Natural killer cell (primary cell): Measurements from ENCODE around the gene HCK. TPM values are rescaled to one million over a fixed set of nuclear protein-coding genes. Genes with fewer than 3 reads are reported as not detected.

Experiments used
- ATAC-seq, 3 donors: fragments of 150-1000 bp in 2 of 3; fragments of 200-7000 bp in 1 of 3; cut with Tn5 transposase; 1 replicate in 1 of 3; 2 replicates in 2 of 3; pipeline ENCODE4 v1.10.0; 2021; ENCODE audit warnings: mild to moderate bottlenecking in 2 of 3, moderate library complexity in 2 of 3
- DNase-seq, 2 donors: peaks; one replicate each; pipeline versions ENCODE4 v3.0.0 to v3.0.0-alpha.2; 2013 to 2021; ENCODE audit warnings: mixed read lengths in 1 of 2
- H3K27ac ChIP-seq: one replicate; pipeline ENCODE4 v1.5.1; 2013; ENCODE audit warnings: mild to moderate bottlenecking, low read length
- H3K27me3 ChIP-seq: one replicate; pipeline ENCODE4 v1.6.1; 2013; ENCODE audit warnings: low read length; ENCODE audit not compliant: control insufficient read depth, insufficient read depth
- H3K36me3 ChIP-seq: one replicate; pipeline ENCODE4 v1.6.1; 2013; ENCODE audit warnings: low read length; ENCODE audit not compliant: control insufficient read depth, insufficient read depth
- H3K4me1 ChIP-seq: one replicate; pipeline ENCODE4 v1.6.1; 2013; ENCODE audit warnings: low read length; ENCODE audit not compliant: control insufficient read depth, insufficient read depth
- H3K4me3 ChIP-seq: one replicate; pipeline ENCODE4 v1.5.1; 2013; ENCODE audit warnings: low read length
- H3K9me3 ChIP-seq: one replicate; pipeline ENCODE4 v1.6.1; 2013; ENCODE audit warnings: low read length; ENCODE audit not compliant: control insufficient read depth, insufficient read depth
- H3K27ac Mint-ChIP-seq, 2 donors: one replicate each; pipeline ENCODE4 v1.8.0; 2022; ENCODE audit warnings: mild to moderate bottlenecking in 2 of 2, mixed read lengths in 2 of 2, moderate library complexity in 1 of 2
- H3K27me3 Mint-ChIP-seq, 2 donors: one replicate each; pipeline ENCODE4 v1.8.0; 2022; ENCODE audit warnings: low read depth in 2 of 2, mixed read lengths in 2 of 2
- H3K36me3 Mint-ChIP-seq: one replicate; pipeline ENCODE4 v1.8.0; 2022; ENCODE audit warnings: mixed read lengths
- H3K4me1 Mint-ChIP-seq, 2 donors: one replicate each; pipeline ENCODE4 v1.8.0; 2022; ENCODE audit warnings: mixed read lengths in 2 of 2
- H3K4me3 Mint-ChIP-seq: one replicate; pipeline ENCODE4 v1.8.0; 2022; ENCODE audit warnings: mild to moderate bottlenecking, moderate library complexity, mixed read lengths
- H3K9me3 Mint-ChIP-seq, 2 donors: one replicate each; pipeline ENCODE4 v1.8.0; 2022; ENCODE audit warnings: mixed read lengths in 2 of 2
- WGBS: methylation state at CpG from one replicate; pipeline ENCODE4 v1.1.7; 2013; ENCODE audit warnings: missing lambda C conversion rate; ENCODE audit not compliant: insufficient coverage; 5-methylcytosine and 5-hydroxymethylcytosine counted together
- intact Hi-C: fragments of 100-400 bp; cut with micrococcal nuclease; formaldehyde crosslinking; loops from one replicate; pipeline ENCODE4 v1.14.2; 2022
- total RNA-seq, 4 donors: library from RNA; stranded (reverse); fragments of 120-200 nt in 1 of 4; gene quantifications; one replicate each; pipeline versions ENCODE4 v1.2.3 to v1.2.4, GENCODE V29; 2013 to 2022
- TF ChIP-seq, protein P1 (sequence below): fragments of 200-600 bp; IDR thresholded peaks from one replicate; pipeline ENCODE4 v1.8.0; 2022; ENCODE audit warnings: antibody characterized with exemption

HCK gene
- total RNA-seq, 3 donors from 2014 or later (not counting 1 experiment from before 2014, with no cell fraction given), result 6.3 to 31.6 (median 12.4) TPM

DNA sequence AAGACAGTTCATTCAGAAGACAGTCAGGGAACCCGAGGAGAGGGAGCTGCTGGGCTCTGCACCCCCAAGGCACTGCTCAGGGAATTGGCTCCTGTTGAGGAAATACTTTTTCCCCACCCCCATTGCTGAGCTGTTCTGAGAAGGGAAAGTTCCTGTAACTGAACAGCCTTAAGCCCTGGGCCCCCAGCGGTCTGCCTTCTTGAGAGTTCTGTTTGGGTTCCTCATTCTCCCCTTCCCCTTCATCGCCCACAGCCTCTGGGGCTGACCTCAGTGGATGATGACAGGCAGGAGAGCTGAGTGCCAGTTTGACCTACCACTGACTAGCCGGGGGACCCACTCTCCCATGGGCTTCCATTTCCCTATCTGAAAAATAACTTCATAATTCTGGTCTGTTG is 10.7 kb downstream of the HCK start:
- WGBS, result 7% methylated on average over 4 of the region's 4 CpGs
- Mint-ChIP-seq H3K9me3 (no peaks in the 10 kb centered on the region), H3K27ac (no peak overlapping the region), H3K4me1 (no peaks in the 10 kb centered on the region), H3K27me3 (peaks cover 23 to 51% of the 10 kb centered on the region in 2 donors), H3K36me3 (no peaks in the 10 kb centered on the region), H3K4me3 (no peak overlapping the region)
- TF ChIP-seq, protein P1, sequence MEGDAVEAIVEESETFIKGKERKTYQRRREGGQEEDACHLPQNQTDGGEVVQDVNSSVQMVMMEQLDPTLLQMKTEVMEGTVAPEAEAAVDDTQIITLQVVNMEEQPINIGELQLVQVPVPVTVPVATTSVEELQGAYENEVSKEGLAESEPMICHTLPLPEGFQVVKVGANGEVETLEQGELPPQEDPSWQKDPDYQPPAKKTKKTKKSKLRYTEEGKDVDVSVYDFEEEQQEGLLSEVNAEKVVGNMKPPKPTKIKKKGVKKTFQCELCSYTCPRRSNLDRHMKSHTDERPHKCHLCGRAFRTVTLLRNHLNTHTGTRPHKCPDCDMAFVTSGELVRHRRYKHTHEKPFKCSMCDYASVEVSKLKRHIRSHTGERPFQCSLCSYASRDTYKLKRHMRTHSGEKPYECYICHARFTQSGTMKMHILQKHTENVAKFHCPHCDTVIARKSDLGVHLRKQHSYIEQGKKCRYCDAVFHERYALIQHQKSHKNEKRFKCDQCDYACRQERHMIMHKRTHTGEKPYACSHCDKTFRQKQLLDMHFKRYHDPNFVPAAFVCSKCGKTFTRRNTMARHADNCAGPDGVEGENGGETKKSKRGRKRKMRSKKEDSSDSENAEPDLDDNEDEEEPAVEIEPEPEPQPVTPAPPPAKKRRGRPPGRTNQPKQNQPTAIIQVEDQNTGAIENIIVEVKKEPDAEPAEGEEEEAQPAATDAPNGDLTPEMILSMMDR, result no peak
- Histone ChIP-seq H3K27me3 (no peaks in the 10 kb centered on the region), H3K36me3 (no peaks in the 10 kb centered on the region), H3K9me3 (no peaks in the 10 kb centered on the region), H3K4me1 (peaks cover 4% of the 10 kb centered on the region), H3K4me3 (no peak overlapping the region), H3K27ac (no peak overlapping the region)
- intact Hi-C loops, result no loop called here
- ATAC-seq (peak; percentile 20 to 73 (median 21)), DNase-seq (no peak)

DNA sequence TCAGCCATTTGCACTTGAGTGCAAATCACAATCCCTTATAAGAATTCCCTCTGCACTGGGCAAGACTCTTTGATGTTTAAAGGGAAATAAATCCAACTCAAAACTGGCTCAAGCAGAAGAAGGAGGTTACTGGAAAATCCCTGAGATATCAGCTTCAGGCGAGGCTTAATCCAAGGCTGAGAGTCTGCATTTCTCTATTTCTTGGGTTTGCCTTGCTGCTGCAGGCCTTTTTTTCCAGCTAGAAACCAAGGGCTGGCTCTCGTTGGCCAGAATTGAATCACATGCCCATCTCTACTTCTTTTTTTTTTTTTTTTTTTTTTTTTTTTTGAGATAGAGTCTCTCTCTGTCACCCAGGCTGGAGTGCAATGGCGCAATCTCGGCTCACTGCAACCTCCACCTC is 11.7 kb downstream of the HCK start:
- Histone ChIP-seq H3K4me1 (peaks cover 4% of the 10 kb centered on the region), H3K27ac (peak overlapping the region; percentile 32), H3K36me3 (no peaks in the 10 kb centered on the region), H3K4me3 (no peak overlapping the region), H3K9me3 (no peaks in the 10 kb centered on the region), H3K27me3 (no peaks in the 10 kb centered on the region)
- Mint-ChIP-seq H3K27ac (no peak overlapping the region), H3K4me3 (no peak overlapping the region), H3K9me3 (no peaks in the 10 kb centered on the region), H3K4me1 (no peaks in the 10 kb centered on the region), H3K27me3 (peaks cover 20 to 42% of the 10 kb centered on the region in 2 donors), H3K36me3 (no peaks in the 10 kb centered on the region)
- WGBS, result 100% methylated on average over 1 of the region's 4 CpGs
- ATAC-seq (no peak), DNase-seq (no peak)
- intact Hi-C loops, result no loop called here
- TF ChIP-seq, protein P1, result no peak

DNA sequence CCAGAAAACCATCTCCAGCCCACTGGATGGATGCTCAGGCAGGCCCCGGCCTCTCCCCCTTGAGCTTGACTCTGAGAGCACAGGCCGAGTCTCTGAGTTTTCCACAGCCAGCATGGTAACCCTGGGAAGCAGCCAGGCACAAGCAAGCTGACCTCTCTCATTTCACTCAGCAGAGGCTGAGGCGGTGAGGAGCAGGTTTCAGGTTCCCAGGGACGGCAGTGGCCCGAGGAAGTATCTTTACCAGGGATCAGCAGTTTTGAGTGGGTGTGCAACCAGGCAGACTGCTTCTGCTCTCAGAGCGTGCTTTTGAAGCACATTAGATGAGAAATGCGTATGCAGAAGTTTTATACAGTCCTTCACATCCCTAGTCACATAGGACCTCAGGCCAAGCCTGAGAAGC is 12.6 kb downstream of the HCK start:
- TF ChIP-seq, protein P1, result no peak
- H3K36me3 Mint-ChIP-seq, result no peaks in the 10 kb centered on the region
- peaks cover 4% of the 10 kb centered on the region for H3K4me1 ChIP-seq
- no peak overlapping the region for H3K4me3 Mint-ChIP-seq
- WGBS, result 91% methylated on average over 7 of the region's 7 CpGs
- DNase-seq (no peak), ATAC-seq (no peak)
- H3K4me3 ChIP-seq, result no peak overlapping the region
- H3K27me3 Mint-ChIP-seq, result peaks cover 13 to 32% of the 10 kb centered on the region in 2 donors
- no peaks in the 10 kb centered on the region for H3K27me3 ChIP-seq
- H3K36me3 ChIP-seq, result no peaks in the 10 kb centered on the region
- no peak overlapping the region for H3K27ac ChIP-seq
- no peaks in the 10 kb centered on the region for H3K9me3 Mint-ChIP-seq
- intact Hi-C loops, result no loop called here
- no peaks in the 10 kb centered on the region for H3K4me1 Mint-ChIP-seq
- H3K27ac Mint-ChIP-seq, result no peak overlapping the region
- no peaks in the 10 kb centered on the region for H3K9me3 ChIP-seq

DNA sequence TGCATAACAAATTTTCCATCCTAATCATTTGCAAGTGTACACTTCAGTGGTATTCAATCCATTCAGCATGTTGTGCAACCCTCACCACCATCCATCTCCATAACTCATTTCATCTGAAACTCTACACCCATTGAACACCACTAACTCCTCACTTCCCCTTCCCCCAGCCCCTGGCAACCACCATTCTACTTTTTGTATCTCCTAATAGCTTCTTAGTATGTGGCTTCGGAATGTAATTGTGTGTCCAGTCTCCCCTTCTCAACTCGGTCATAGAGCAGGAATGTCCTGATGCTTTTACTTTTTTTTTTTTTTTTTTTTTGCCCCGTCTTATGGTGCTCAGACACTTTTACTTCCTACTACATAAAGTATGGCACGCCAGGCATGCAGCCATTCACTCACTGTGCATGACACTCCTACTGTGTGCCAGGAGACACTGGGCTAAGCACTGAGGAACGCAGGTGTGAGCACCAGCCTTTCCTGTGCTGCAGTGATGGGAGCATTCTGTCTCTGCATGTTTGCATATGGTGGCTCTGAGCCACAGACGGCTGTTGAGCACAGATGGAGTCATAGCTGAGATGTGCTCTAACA is 15.3 kb downstream of the HCK start:
- Mint-ChIP-seq H3K9me3 (no peaks in the 10 kb centered on the region), H3K4me1 (no peaks in the 10 kb centered on the region), H3K27ac (no peak overlapping the region), H3K36me3 (no peaks in the 10 kb centered on the region), H3K4me3 (no peak overlapping the region), H3K27me3 (peaks cover 2 to 11% of the 10 kb centered on the region in 2 donors)
- 87% methylated on average over 5 of the region's 6 CpGs for WGBS
- intact Hi-C loops, result no loop called here
- Histone ChIP-seq H3K4me3 (no peak overlapping the region), H3K4me1 (peaks cover 10% of the 10 kb centered on the region), H3K27ac (no peak overlapping the region), H3K36me3 (no peaks in the 10 kb centered on the region), H3K27me3 (no peaks in the 10 kb centered on the region), H3K9me3 (no peaks in the 10 kb centered on the region)
- ATAC-seq, result no peak
- TF ChIP-seq, protein P1, result no peak
- DNase-seq, result no peak
